ENCODE results near the gene GAREM1. TPM values are rescaled to one million over a fixed set of nuclear protein-coding genes. Genes with fewer than 3 reads are reported as not detected.

Gene GAREM1
- total and polyA plus RNA-seq, 2 donors (not counting 1 experiment from before 2014, with no cell fraction given), result 0.92 to 1.5 TPM

GRCh38 chr18:32427084-32427900 is 43.4 kb downstream of the GAREM1 start:
- H3K36me3 ChIP-seq (ENCODE audit: control insufficient read depth, insufficient read depth, low read length), result no peaks in the 10 kb centered on the region
- no peak overlapping the region for H3K9ac ChIP-seq (ENCODE audit: insufficient read depth, low read length)
- no peak overlapping the region for H3K27ac ChIP-seq (ENCODE audit: insufficient read depth, low read length)
- TF ChIP-seq EZH2 (IDR thresholded peaks at IDR 0.05; ENCODE audit: low read length, missing control alignments), result no peak
- no peak for TF ChIP-seq CTCF (conservative IDR thresholded peaks at IDR 0.05 in 1 of 2, IDR thresholded peaks at IDR 0.05 in 1 of 2; ENCODE audit: low read depth in 1 of 2, low read length in 2 of 2)
- no peak overlapping the region for H3K4me3 ChIP-seq (replicated peaks in 1 of 4; ENCODE audit: control extremely low read depth in 1 of 4, insufficient read depth in 1 of 4, low read depth in 3 of 4, low read length in 4 of 4)
- no peaks in the 10 kb centered on the region for H3K4me1 ChIP-seq (ENCODE audit: control insufficient read depth, extremely low read depth, insufficient read depth, low read length)
- H3K27me3 ChIP-seq (ENCODE audit: control insufficient read depth, insufficient read depth, low read length), result no peaks in the 10 kb centered on the region
- no peak overlapping the region for H2AFZ ChIP-seq (ENCODE audit: low read length)
- H4K20me1 ChIP-seq (ENCODE audit: control insufficient read depth, extremely low read depth, insufficient read depth, low read length), result no peaks in the 10 kb centered on the region
- H3K79me2 ChIP-seq (ENCODE audit: control insufficient read depth, insufficient read depth, low read length), result no peaks in the 10 kb centered on the region
- no peak overlapping the region for H3K4me2 ChIP-seq (ENCODE audit: extremely low read depth, insufficient read depth, low read length)
- H3K9me3 ChIP-seq (ENCODE audit: control insufficient read depth, insufficient read depth, low read depth, low read length), result no peaks in the 10 kb centered on the region
- peak; percentile 15 to 53 for DNase-seq (ENCODE audit: low read depth in 2 of 2)

- Histone ChIP-seq H4K20me1 (ENCODE audit: control insufficient read depth, extremely low read depth, insufficient read depth, low read length) (no peaks in the 10 kb centered on the region), H3K9ac (ENCODE audit: insufficient read depth, low read length) (no peak overlapping the region), H3K9me3 (ENCODE audit: control insufficient read depth, insufficient read depth, low read depth, low read length) (no peaks in the 10 kb centered on the region), H3K27ac (ENCODE audit: insufficient read depth, low read length) (no peak overlapping the region), H3K4me3 (replicated peaks in 1 of 4; ENCODE audit: control extremely low read depth in 1 of 4, insufficient read depth in 1 of 4, low read depth in 3 of 4, low read length in 4 of 4) (no peak overlapping the region), H3K36me3 (ENCODE audit: control insufficient read depth, insufficient read depth, low read length) (no peaks in the 10 kb centered on the region), H2AFZ (ENCODE audit: low read length) (no peak overlapping the region), H3K4me1 (ENCODE audit: control insufficient read depth, extremely low read depth, insufficient read depth, low read length) (no peaks in the 10 kb centered on the region), H3K79me2 (ENCODE audit: control insufficient read depth, insufficient read depth, low read length) (no peaks in the 10 kb centered on the region), H3K4me2 (ENCODE audit: extremely low read depth, insufficient read depth, low read length) (no peak overlapping the region), H3K27me3 (ENCODE audit: control insufficient read depth, insufficient read depth, low read length) (no peaks in the 10 kb centered on the region)
- DNase-seq (ENCODE audit: low read depth in 2 of 2), result peak; percentile 75 to 88
- TF ChIP-seq CTCF (conservative IDR thresholded peaks at IDR 0.05 in 1 of 2, IDR thresholded peaks at IDR 0.05 in 1 of 2; ENCODE audit: low read depth in 1 of 2, low read length in 2 of 2) (no peak), EZH2 (IDR thresholded peaks at IDR 0.05; ENCODE audit: low read length, missing control alignments) (no peak)
Measured at GRCh38 chr18:32425466-32425865, 45.2 kb downstream of the GAREM1 start.

- no peaks in the 10 kb centered on the region for H3K9me3 ChIP-seq (ENCODE audit: control insufficient read depth, insufficient read depth, low read depth, low read length)
- no peak overlapping the region for H3K4me2 ChIP-seq (ENCODE audit: extremely low read depth, insufficient read depth, low read length)
- TF ChIP-seq CTCF (conservative IDR thresholded peaks at IDR 0.05 in 1 of 2, IDR thresholded peaks at IDR 0.05 in 1 of 2; ENCODE audit: low read depth in 1 of 2, low read length in 2 of 2), result no peak
- TF ChIP-seq EZH2 (IDR thresholded peaks at IDR 0.05; ENCODE audit: low read length, missing control alignments), result no peak
- H3K4me3 ChIP-seq (replicated peaks in 1 of 4; ENCODE audit: control extremely low read depth in 1 of 4, insufficient read depth in 1 of 4, low read depth in 3 of 4, low read length in 4 of 4), result no peak overlapping the region
- no peaks in the 10 kb centered on the region for H3K4me1 ChIP-seq (ENCODE audit: control insufficient read depth, extremely low read depth, insufficient read depth, low read length)
- no peak overlapping the region for H3K27ac ChIP-seq (ENCODE audit: insufficient read depth, low read length)
- no peak overlapping the region for H3K9ac ChIP-seq (ENCODE audit: insufficient read depth, low read length)
- H2AFZ ChIP-seq (ENCODE audit: low read length), result no peak overlapping the region
- DNase-seq (ENCODE audit: low read depth in 2 of 2), result peak; percentile 7 to 57
- no peaks in the 10 kb centered on the region for H3K27me3 ChIP-seq (ENCODE audit: control insufficient read depth, insufficient read depth, low read length)
- no peaks in the 10 kb centered on the region for H3K79me2 ChIP-seq (ENCODE audit: control insufficient read depth, insufficient read depth, low read length)
- no peaks in the 10 kb centered on the region for H4K20me1 ChIP-seq (ENCODE audit: control insufficient read depth, extremely low read depth, insufficient read depth, low read length)
- no peaks in the 10 kb centered on the region for H3K36me3 ChIP-seq (ENCODE audit: control insufficient read depth, insufficient read depth, low read length)
Measured at GRCh38 chr18:32424696-32425095, 46.0 kb downstream of the GAREM1 start.
